MM.1S (cell line): ENCODE results near the gene ADPRH.

ENCODE experiments used
- DNase-seq: peaks from one replicate; pipeline ENCODE4 v3.0.0-alpha.2; 2015
- H2AFZ ChIP-seq: fragments of 300-600 bp; sonication (generic); 2 replicates; pipeline ENCODE4 v1.6.0; 2016; ENCODE audit warnings: antibody characterized with exemption, low read length
- H3F3A ChIP-seq: fragments of 300-600 bp; sonication (generic); 2 replicates; pipeline ENCODE4 v1.6.1; 2016; ENCODE audit warnings: mild to moderate bottlenecking, antibody characterized with exemption, low read length, moderate library complexity, mixed read lengths; ENCODE audit not compliant: insufficient read depth
- H3K27ac ChIP-seq: fragments of 300-600 bp; sonication (generic); 2 replicates; pipeline ENCODE4 v1.5.1; 2016; ENCODE audit warnings: mild to moderate bottlenecking, low read length
- H3K27me3 ChIP-seq: fragments of 300-600 bp; sonication (generic); replicated peaks from 2 replicates; pipeline ENCODE4 v1.6.0; 2016; ENCODE audit warnings: low read length; ENCODE audit not compliant: insufficient read depth
- H3K36me3 ChIP-seq: fragments of 300-600 bp; sonication (generic); replicated peaks from 2 replicates; pipeline ENCODE4 v1.6.1; 2016; ENCODE audit warnings: mild to moderate bottlenecking, low read length, mixed read lengths; ENCODE audit not compliant: insufficient read depth
- H3K4me1 ChIP-seq: fragments of 300-600 bp; sonication (generic); 2 replicates; pipeline ENCODE4 v1.6.1; 2016; ENCODE audit warnings: low read length, mixed read lengths
- H3K4me2 ChIP-seq: fragments of 300-600 bp; sonication (generic); 2 replicates; pipeline ENCODE4 v1.6.0; 2016; ENCODE audit warnings: low read depth, low read length
- H3K4me3 ChIP-seq: fragments of 300-600 bp; sonication (generic); 2 replicates; pipeline ENCODE4 v1.5.1; 2016; ENCODE audit warnings: low read length, mixed read lengths
- H3K79me2 ChIP-seq: fragments of 300-600 bp; sonication (generic); 2 replicates; pipeline ENCODE4 v1.6.1; 2016; ENCODE audit warnings: mixed run types, low read length, mixed read lengths
- H3K9ac ChIP-seq: fragments of 300-600 bp; sonication (generic); 2 replicates; pipeline ENCODE4 v1.6.1; 2016; ENCODE audit warnings: low read length, mixed read lengths
- H3K9me2 ChIP-seq: fragments of 300-600 bp; sonication (generic); replicated peaks from 2 replicates; pipeline ENCODE4 v1.6.1; 2016; ENCODE audit warnings: mild to moderate bottlenecking, low read length, mixed read lengths; ENCODE audit not compliant: insufficient read depth
- H3K9me3 ChIP-seq: fragments of 300-600 bp; sonication (generic); replicated peaks from 2 replicates; pipeline ENCODE4 v1.6.1; 2016; ENCODE audit warnings: mild to moderate bottlenecking, low read length, mixed read lengths; ENCODE audit not compliant: insufficient read depth
- H4K20me1 ChIP-seq: fragments of 300-600 bp; sonication (generic); 2 replicates; pipeline ENCODE4 v1.6.1; 2016; ENCODE audit warnings: mild to moderate bottlenecking, low read length, moderate library complexity, mixed read lengths; ENCODE audit not compliant: insufficient read depth
- CTCF ChIP-seq: fragments of 300-600 bp; sonication (generic); IDR thresholded peaks from 2 replicates; pipeline ENCODE4 v1.5.1; 2016; ENCODE audit warnings: antibody characterized with exemption, low read length, mixed read lengths
- EZH2 ChIP-seq: fragments of 300-600 bp; sonication (generic); optimal IDR thresholded peaks from 2 replicates; pipeline ENCODE3; 2017; ENCODE audit warnings: low read depth, mild to moderate bottlenecking, antibody characterized with exemption, low read length, mixed read lengths
- EZH2phosphoT487 ChIP-seq: fragments of 300-600 bp; sonication (generic); IDR thresholded peaks from 2 replicates; pipeline ENCODE4 v1.6.1; 2018; ENCODE audit warnings: antibody characterized with exemption, low read length

ADPRH gene

GRCh38 chr3:119626196-119626595 lies 46.9 kb downstream of the ADPRH start:
- no peak overlapping the region for H3K4me2 ChIP-seq
- no peak overlapping the region for H2AFZ ChIP-seq
- DNase-seq: no peak
- no peak overlapping the region for H3K27ac ChIP-seq
- H3K27me3 ChIP-seq: no peaks in the 10 kb centered on the region
- H3K4me1 ChIP-seq: 0 out of 2 replicates have a peak, but pooled peaks cover 3% of the 10 kb centered on the region
- H4K20me1 ChIP-seq: no peaks in the 10 kb centered on the region
- H3K36me3 ChIP-seq: no peaks in the 10 kb centered on the region
- TF ChIP-seq CTCF: no peak
- no peak for TF ChIP-seq EZH2
- TF ChIP-seq EZH2phosphoT487: no peak
- no peaks in the 10 kb centered on the region for H3F3A ChIP-seq
- H3K4me3 ChIP-seq: no peak overlapping the region
- H3K9me2 ChIP-seq: no peaks in the 10 kb centered on the region
- no peaks in the 10 kb centered on the region for H3K79me2 ChIP-seq
- H3K9me3 ChIP-seq: no peaks in the 10 kb centered on the region
- H3K9ac ChIP-seq: no peak overlapping the region

- Histone ChIP-seq H3K27ac (no peak overlapping the region), H3K79me2 (no peaks in the 10 kb centered on the region), H3F3A (no peaks in the 10 kb centered on the region), H3K4me2 (no peak overlapping the region), H4K20me1 (no peaks in the 10 kb centered on the region), H3K9ac (no peak overlapping the region), H3K9me2 (no peaks in the 10 kb centered on the region), H3K4me3 (no peak overlapping the region), H3K36me3 (no peaks in the 10 kb centered on the region), H3K27me3 (no peaks in the 10 kb centered on the region), H3K4me1 (0 out of 2 replicates have a peak, but pooled peaks cover 3% of the 10 kb centered on the region), H2AFZ (no peak overlapping the region), H3K9me3 (no peaks in the 10 kb centered on the region)
- TF ChIP-seq EZH2phosphoT487: no peak
- TF ChIP-seq CTCF: no peak
- TF ChIP-seq EZH2: no peak
- no peak for DNase-seq
These were observed 48.2 kb downstream of the ADPRH start for GRCh38 chr3:119627461-119627860.

GRCh38 chr3:119628390-119628789 lies 49.1 kb downstream of the ADPRH start:
- Histone ChIP-seq H3K4me1 (0 out of 2 replicates have a peak, but pooled peaks cover 3% of the 10 kb centered on the region), H3K9me2 (no peaks in the 10 kb centered on the region), H3K79me2 (no peaks in the 10 kb centered on the region), H3K9ac (no peak overlapping the region), H3K4me2 (no peak overlapping the region), H4K20me1 (no peaks in the 10 kb centered on the region), H3K9me3 (no peaks in the 10 kb centered on the region), H2AFZ (no peak overlapping the region), H3K36me3 (no peaks in the 10 kb centered on the region), H3F3A (no peaks in the 10 kb centered on the region), H3K27ac (no peak overlapping the region), H3K27me3 (no peaks in the 10 kb centered on the region), H3K4me3 (no peak overlapping the region)
- TF ChIP-seq EZH2: no peak
- DNase-seq: no peak

- TF ChIP-seq EZH2phosphoT487 (no peak), EZH2 (no peak), CTCF (no peak)
- 0 out of 2 replicates have a peak, but pooled peaks cover 3% of the 10 kb centered on the region for H3K4me1 ChIP-seq
- no peak overlapping the region for H3K27ac ChIP-seq
- H3F3A ChIP-seq: no peaks in the 10 kb centered on the region
- H3K79me2 ChIP-seq: no peaks in the 10 kb centered on the region
- no peaks in the 10 kb centered on the region for H3K27me3 ChIP-seq
- no peaks in the 10 kb centered on the region for H3K9me3 ChIP-seq
- H3K9me2 ChIP-seq: no peaks in the 10 kb centered on the region
- no peak overlapping the region for H3K4me2 ChIP-seq
- no peak overlapping the region for H3K4me3 ChIP-seq
- H3K9ac ChIP-seq: no peak overlapping the region
- H2AFZ ChIP-seq: no peak overlapping the region
- DNase-seq: no peak
- H3K36me3 ChIP-seq: no peaks in the 10 kb centered on the region
- H4K20me1 ChIP-seq: no peaks in the 10 kb centered on the region
These were observed 49.6 kb downstream of the ADPRH start for GRCh38 chr3:119628816-119629445.
